GM18861 (cell line): ENCODE data around the gene DGKI.
"Not testable (repeated sequence)": the region's sequence is repeated elsewhere in the genome, so short reads cannot be mapped to it uniquely, and the experiment has no call there.

Experiments
- ATAC-seq: cut with Tn5 transposase; IDR thresholded peaks from one replicate; pipeline ENCODE4 v1.9.1; 2021; ENCODE audit not compliant: unreplicated experiment

The DGKI gene

DNA sequence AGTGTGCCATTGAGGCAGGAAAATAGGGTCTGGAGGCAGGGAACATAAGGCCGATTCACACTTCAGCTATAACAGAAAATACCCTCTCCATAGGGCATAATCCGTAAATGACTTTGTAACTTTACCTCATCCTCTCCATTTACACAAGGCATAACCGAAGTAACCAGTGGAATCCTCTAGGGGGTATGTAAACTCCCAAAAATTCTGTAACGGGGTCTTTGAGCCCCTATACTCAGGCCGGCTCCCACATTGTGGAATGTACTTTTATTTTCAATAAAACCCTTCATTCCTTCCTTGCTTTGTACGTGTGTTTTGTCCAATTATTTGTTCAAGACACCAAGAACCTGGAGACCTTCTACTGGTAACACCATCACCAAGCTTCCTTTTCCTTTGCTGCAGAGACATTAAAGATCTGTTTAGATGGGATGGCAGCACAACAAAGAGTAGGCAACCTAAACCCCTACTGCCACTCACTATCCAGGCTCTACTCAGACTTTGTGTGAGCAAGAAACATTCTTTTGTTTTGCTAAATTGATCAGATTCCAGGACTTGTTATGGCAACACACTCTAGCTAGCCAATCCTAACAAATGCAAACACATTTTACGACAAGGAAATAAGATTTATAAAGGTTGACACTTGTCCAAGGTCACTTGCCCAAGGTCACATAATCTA is 99.3 kb downstream of the DGKI start:
- ATAC-seq, result no peak

DNA sequence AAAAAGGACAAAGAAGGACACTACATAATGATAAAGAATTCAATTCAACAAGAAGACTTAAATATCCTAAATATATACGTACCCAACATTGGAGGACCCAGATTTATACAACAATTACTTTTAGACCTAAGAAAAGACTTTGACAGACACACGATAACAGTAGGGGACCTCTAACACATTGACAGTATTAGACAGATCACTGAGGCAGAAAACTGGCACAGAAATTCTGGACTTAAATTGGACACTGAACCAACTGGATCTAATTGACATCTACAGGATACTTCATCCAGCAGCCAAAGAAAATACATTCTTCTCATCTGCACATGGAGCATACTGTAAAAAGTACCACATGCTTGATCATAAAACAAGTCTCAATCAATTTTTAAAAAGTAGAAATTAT is 103.8 kb downstream of the DGKI start:
- ATAC-seq, result no peak

DNA sequence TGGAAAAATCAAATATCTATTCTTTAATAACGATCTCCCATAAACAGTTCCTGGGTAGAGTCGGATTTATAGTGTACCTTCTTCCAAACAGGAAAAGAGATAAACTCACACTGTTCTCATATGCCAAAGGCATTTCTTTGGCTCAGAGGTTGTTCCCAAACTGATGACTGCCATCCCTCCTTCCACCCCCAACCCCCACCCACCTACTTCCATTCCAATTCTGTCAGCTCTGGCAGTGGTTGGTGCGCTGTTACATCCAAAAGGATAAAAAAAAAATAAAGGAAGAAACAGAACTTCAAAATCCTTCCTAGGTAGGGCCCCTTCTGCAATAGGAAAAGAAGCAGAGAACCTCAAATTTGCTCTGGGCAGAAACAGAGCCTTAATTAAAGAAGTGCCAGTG is 104.7 kb downstream of the DGKI start:
- ATAC-seq, result no peak

DNA sequence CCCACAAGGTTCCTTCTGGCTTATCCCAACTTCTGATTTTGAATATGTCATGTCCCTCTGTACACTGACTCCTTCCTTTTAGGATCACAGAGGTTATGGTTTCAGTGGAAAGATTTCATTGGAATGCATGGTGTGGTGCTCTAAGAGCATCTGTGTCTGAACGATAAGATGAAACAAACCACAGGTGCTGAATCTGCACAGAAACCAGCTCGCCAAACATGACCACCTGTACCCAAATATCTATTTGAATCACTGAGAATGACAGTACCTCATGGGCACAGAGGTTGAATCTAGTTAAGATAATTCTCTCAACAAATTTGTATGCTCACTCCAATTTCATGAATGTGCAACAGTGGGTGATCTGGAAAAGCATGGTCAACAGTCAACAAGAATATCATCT is 105.3 kb downstream of the DGKI start:
- no peak for ATAC-seq

DNA sequence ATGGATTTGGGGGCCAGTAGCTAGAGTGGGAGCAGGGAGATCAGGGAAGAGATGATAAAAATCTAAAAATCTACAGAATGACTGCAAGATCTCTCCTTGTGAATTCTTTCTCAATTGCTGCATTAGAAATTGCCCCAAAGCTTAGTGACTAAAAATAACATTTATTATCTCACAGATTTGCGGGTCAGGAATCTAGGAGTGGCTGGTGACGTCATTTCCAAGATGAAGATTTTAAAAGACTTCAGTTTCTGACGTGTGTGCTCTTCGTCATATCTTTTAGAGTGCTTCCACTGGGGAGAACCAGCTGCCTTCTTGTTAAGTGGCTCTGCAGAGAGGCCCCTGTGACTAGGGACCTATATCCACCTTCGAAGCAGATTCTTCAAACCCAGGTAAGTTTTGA is 112.6 kb downstream of the DGKI start:
- no peak for ATAC-seq

DNA sequence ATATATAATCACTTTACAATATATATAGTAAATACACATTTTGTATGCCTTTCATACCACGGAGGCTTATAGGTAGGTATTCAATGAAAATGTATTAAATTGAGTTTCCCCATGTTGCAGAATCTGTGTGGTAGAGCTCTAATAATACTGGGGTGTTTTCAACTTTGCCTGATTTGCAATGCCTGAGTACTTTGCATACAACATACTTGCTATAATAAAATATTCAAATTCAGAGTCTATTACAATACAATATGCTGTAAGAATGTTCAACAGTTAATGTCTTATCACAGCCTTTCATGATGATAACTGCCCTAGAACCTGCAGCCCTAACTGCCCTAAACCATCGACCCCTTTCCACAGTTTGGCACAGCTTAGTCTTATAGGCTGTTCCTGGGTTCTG is 114.6 kb downstream of the DGKI start:
- ATAC-seq, result no peak

DNA sequence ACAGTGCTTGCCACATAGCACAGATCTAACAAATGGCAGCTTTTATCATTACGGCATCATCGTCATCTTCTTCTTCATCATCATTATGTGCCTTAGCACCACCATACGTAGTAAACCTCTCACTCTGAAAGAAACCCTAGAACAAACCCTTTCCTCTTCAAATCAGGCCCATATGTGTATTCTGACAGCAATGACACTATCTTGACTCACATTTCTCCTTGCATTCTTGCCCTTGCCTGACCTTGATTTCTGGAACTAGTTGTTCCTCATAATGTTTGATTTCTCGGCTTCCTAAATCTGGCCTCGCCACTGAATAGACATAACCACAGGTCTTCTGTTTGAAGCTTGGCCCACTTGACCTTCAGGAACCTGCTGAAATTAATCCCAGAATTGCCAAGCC is 115.3 kb downstream of the DGKI start:
- no peak for ATAC-seq

DNA sequence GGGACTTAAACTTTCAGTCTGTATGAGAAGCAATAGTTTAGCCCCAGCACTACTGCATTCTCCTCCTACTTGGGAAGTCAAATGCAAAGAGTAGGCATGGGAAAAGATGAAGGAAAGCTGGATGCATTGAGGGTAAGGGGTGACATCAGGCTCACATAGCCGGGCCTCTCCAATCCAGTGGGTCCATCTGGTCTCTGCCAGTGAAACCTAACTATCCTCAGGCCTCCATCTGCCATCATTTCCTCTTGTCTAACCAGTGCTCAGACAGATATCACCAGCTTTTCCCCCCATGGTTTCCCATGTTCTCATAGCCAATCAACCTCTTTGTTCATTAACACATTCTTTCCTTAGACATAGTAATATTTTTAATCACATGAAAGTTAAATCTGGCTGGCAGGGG is 118.3 kb downstream of the DGKI start:
- ATAC-seq, result no peak

DNA sequence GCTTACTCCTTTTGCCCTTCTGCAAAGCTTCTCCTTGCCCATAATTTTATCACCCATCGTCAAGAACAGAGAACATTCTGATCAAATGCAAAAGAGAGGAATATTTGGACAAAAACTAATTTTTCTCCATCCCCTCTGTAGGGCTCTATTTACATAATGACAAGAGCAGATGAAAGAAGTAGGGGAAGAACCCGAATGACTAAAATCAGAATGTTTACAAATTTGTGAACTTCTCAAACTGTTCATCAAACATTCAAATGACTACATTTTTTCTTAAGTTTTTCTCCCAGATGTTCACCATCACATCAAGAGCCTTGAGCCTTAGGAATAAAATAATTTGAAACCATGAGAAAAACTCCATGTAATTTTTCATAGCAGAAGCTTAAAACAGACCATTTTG is 119.4 kb downstream of the DGKI start:
- no peak for ATAC-seq

DNA sequence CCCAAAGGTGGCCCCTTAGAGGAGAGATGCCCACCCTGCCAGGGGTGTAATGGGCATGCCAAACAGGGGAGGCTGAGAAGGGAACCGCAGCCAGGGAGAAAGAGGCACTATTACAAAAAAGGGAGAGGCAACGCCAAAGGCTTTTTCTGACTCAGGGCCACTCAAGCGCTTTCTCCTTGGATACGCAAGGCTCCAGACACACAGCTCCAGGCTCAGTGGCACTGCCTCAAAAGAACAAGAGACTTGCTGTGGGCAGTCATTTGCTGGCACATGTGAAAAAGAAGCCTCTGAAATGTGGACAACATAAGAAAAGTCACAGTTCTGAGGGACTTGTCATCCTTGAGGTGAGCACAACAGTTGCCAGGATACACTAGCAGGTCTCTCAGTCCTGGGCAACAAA is 128.4 kb downstream of the DGKI start:
- no peak for ATAC-seq

DNA sequence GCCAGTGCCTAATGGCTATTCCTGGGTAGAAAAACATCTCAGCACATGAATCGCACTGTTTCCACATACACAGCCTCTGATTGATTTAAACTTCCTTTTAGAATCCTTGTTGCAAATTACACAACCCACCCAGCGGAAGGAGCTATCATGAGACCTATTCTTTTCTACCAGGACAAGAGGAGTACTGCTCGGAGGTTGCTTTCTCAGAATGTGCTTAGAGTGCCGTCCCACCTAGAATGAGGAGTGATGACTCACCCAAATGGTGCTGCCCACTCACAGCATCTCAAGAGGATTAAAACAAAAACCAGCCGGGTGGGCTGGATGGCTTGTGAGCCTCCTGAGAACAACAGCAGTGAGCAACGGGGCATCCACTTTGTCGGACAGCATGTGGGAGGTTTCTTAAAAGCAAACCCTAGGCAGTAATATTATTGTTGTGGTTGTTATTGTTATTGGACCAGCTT is 128.9 kb downstream of the DGKI start:
- no peak for ATAC-seq

DNA sequence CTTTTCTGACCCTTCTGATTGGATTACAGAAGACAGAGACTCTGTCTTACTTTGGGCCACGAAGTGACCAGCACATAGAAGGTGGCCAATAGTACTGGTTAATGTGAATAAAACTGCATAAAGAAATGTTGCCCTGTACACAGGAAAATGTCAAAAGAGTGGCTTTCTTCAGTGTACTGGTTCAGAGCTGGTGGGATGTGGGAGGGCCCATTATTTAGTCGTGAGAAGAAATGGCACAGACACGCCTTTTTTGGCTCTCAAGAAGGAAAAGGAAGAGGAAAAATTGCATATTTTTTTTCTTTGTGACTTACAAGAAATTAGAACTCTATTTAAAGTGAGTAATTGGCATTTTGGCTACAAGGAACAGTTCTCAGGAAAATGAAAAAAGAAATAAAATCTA is 129.7 kb downstream of the DGKI start:
- no peak for ATAC-seq

DNA sequence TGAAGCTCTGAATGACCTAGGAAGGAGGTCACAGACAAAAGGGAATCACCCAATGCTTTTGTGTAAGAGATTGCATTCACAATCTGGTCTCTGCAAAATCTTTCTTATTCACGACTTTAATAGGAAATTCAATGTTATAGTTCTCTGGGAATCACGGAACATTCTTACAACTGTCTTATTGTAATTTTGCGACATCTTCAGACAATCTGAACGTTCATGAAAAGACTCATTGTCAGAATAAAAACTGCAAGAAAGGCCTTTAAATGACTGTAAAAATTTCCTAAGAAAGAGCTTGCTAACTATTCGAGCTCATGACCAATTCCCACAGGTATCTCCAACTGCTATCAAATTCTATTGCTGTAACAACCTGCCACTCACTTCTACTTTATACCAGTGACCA is 130.7 kb downstream of the DGKI start:
- no peak for ATAC-seq

DNA sequence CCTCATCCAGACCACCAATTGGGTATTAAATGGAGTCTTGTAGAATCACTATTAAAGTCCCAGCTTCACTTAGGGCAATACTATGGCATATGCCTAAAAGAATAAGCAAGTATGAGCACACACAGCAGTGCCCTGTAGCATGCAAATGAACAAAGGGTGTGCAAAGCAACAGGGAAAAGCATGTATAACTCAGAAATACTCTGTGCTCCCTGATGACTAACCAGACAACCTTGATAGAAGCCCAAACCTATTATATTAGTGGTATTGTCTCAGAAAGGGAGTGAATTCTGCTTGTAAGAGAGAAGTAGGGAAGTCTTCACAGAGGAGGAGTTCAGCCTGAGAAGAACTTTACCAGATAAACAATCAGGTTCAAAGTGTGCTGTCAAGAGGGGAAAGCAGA is 131.2 kb downstream of the DGKI start:
- ATAC-seq, result no peak

DNA sequence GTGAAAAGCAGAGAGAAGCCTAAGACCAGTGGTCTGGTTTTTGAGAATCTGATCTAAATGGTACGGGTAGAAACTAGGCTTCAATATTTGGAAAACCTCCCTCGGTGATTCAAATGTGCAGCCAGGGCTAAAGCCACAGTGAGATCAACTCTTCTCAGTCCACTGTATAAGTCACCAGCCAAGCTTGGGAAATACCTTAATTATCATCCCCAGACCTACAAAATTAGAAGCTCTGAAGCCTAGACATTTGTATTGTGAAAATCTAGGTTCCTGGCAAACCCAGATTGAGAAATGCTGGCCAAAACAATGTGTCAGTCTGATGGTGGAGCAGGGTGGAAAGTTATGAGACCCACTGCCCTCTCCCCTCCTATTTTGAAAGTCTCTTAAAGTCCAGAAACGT is 131.7 kb downstream of the DGKI start:
- ATAC-seq, result no peak

DNA sequence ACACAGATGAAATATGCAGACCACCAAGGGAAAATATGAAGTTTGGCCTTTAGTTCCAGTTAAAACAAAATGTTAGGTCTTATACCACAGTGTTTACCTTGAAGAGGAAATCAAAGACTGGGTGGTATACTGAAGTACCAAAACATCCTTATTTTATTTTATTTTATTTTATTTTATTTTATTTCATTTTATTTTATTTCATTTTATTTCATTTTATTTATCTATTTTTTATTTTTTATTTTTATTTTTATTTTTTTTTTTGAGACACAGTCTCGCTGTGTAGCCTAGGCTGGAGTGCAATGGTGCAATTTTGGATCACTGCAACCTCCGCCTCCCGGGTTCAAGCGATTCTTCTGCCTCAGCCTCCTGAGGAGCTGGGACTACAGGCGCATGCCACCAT is 140.4 kb downstream of the DGKI start:
- ATAC-seq, result not testable (repeated sequence)

DNA sequence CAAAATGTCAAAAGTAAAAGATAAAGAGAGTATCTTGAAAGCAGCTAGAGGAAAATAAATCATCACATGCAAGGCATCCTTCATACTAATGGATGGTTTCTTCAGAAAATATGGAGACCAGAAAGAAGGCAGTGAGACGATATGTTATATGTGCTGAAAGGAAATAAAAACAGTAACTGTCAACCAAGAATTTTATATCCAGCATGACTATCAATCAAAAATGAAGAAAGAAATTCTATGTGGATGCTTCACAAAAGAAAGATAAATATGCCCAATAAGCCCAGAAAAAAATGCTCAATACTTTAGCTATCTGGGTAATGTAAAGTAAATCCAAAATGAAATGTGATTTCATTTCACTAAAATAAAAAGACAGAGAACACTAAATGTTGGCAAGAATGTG is 142.1 kb downstream of the DGKI start:
- ATAC-seq, result no peak

DNA sequence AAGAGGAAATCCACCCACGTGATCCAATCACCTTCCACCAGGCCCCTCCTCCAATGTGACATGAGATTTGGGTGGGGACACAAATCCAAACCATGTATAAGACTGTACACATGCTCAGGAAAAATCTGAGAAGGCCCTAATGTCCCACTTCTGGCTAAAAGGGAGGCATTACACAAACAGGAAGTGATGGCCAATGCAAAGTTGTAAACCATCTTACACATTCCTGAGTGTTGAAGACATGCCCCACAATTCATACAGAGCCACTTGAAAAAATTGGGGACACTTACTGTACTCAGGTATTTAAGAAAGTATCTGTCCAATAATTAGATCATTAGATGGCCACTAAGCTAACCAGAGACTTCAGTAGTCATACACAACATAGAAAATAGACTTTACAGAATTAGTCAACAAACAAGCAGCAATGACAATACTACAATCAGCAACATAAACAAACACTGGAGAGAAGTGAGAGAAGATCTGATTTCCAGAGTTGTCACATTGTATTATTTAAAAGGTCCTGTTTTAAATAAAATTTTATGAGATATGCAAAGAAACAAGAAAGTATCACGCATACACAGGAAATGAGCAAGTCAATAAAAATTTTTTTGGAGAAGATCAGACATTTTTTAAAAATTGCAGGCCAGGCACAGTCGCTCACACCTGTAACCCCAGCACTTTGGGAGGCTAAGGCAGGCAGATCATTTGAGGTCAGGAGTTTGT is 143.3 kb downstream of the DGKI start:
- ATAC-seq, result no peak

DNA sequence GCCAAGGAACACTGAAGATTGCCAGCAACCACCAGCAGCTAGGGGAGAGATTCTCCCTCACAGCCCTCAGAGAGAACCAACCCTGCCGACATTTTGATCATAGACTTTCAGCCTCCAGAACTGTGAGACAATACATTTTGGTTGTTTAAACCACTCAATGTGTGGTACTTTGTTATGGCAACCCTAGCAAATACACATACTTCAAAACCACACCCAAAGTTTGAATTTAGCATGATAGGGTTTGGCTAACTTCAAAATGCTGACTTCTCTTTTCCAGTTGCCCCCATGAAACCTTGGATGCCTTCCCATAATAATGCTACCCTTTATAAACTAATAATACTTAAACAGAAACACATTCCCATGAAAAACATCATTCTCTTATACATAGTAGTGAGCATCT is 149.8 kb downstream of the DGKI start:
- no peak for ATAC-seq

DNA sequence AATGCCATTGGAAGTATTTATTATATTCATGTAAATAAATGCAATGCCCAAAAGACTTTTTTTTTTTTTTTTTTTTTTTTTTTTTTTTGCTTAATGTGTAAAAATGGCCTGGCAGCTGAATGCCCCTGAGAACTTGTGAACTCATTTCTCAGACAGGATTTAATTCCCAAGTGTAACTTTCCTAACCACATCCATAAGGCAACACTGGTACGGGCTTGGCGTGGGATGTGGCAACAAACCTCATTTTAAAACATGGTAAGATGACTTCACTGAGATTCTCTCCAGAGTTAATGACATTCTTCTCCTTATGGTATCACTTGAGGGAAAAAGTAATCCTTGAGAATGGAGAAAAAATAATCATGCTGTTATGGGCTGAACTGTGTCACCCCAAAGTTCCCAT is 150.4 kb downstream of the DGKI start:
- no peak for ATAC-seq

DNA sequence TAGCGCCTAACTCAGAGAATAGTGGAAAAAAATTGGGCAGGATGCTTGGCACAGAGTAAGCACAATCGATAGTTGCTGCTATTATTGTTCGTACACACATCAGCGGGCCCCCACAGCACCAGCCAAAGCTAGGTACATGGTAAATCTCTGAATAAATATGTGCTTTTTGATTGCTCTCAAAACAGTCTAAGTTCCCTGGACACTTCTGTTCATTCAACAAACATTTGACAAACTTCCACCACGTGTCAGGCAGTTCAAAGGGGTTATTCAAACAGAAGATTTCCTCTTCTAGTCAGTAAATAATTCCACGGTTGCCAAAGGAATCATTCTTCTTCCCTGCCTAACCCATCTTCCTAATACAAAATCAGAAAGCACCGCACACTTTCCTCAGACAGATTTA is 150.8 kb downstream of the DGKI start:
- no peak for ATAC-seq

DNA sequence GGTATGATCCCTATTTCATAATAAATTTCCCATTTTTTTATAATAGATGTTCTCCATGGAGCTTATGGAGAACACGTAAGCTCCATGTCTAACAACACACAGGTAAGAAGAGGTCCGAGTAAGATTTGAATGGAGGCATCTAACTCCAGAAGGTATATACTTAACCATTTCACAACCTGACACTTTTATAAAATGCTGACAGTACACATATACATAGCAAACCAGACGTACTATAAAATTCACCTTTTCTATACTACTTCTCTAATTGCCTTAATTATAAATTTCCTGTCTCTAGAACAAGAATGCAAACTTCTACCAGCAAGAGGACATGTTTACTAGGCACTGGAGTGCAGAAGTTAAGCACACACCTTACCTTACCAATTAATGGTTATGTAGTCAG is 151.3 kb downstream of the DGKI start:
- no peak for ATAC-seq

DNA sequence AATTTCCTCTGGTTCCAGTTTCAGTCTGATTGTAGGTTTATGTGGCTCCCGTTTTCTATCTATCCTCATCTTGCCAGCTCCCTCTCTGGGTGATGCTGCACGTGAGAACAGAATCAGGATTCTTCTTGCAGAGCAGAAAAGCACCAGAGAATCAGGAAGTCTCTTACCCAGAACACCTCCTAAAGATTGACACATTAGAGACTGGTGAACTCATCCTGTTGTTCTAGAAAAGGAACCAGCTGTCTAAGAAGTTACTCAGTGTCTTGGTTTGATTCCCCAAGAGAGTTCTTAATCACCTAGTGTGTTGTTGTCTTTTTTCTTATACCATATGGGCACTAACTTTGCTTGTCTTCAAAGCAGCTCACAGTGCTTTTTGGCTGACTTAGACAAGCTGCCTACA is 152.4 kb downstream of the DGKI start:
- ATAC-seq, result peak; percentile 88
